MCF 10A (cell line): ENCODE data around the gene AP2B1. TPM values are rescaled to one million over a fixed set of nuclear protein-coding genes. Genes with fewer than 3 reads are reported as not detected.

ENCODE experiments used
- BruUV-seq: library from RNA; stranded (reverse); fragments of 400-500 nt; replicated peaks from 2 replicates; lab custom pipeline; 2021; lab: Mats Ljungman, UMichigan
- CTCF ChIA-PET: fragments of 300-600 bp; sonication (Branson Sonifier 250); formaldehyde crosslinking; extraction: SDS; loops from one replicate; lab custom pipeline; 2021; ENCODE audit warnings: antibody characterized with exemption, inconsistent platforms; lab: Yijun Ruan, JAX
- POLR2A ChIA-PET: fragments of 300-600, 350-650 bp; sonication (Branson Sonifier 250); formaldehyde crosslinking; extraction: SDS; loops from one replicate; lab custom pipeline; 2020; ENCODE audit warnings: antibody characterized with exemption, inconsistent platforms; lab: Yijun Ruan, JAX
- DNase-seq: peaks from one replicate; pipeline ENCODE4 v3.0.0-alpha.2; 2018; ENCODE audit not compliant: unreplicated experiment
- H3K27ac Mint-ChIP-seq: one replicate; pipeline ENCODE4 v1.8.0; 2022; ENCODE audit warnings: mild to moderate bottlenecking, low read depth, mixed read lengths; ENCODE audit not compliant: unreplicated experiment
- H3K27me3 Mint-ChIP-seq: one replicate; pipeline ENCODE4 v1.8.0; 2022; ENCODE audit warnings: mixed read lengths; ENCODE audit not compliant: insufficient read depth, unreplicated experiment
- H3K36me3 Mint-ChIP-seq: one replicate; pipeline ENCODE4 v1.8.0; 2022; ENCODE audit warnings: mild to moderate bottlenecking, moderate library complexity, mixed read lengths; ENCODE audit not compliant: insufficient read depth, unreplicated experiment
- H3K4me1 Mint-ChIP-seq: one replicate; pipeline ENCODE4 v1.8.0; 2022; ENCODE audit warnings: mixed read lengths; ENCODE audit not compliant: insufficient read depth, unreplicated experiment
- H3K4me3 Mint-ChIP-seq: one replicate; pipeline ENCODE4 v1.8.0; 2022; ENCODE audit warnings: mild to moderate bottlenecking, moderate library complexity, mixed read lengths; ENCODE audit not compliant: unreplicated experiment
- H3K9me3 Mint-ChIP-seq: one replicate; pipeline ENCODE4 v1.8.0; 2022; ENCODE audit warnings: mixed read lengths; ENCODE audit not compliant: unreplicated experiment
- CTCF ChIP-seq: fragments of 200-600 bp; IDR thresholded peaks from one replicate; pipeline ENCODE4 v1.8.0; 2022; ENCODE audit warnings: antibody characterized with exemption, mild to moderate bottlenecking; ENCODE audit not compliant: unreplicated experiment
- intact Hi-C: fragments of 100-400 bp; cut with micrococcal nuclease; formaldehyde crosslinking; loops from 2 replicates; pipeline ENCODE4 v1.14.1; 2022
- total RNA-seq: library from RNA; stranded (reverse); gene quantifications from 2 replicates; pipeline ENCODE4 v1.2.3, GENCODE V29; 2022

AP2B1 gene
- total RNA-seq, 1 experiment from 2014 or later, result 227 TPM

- Mint-ChIP-seq H3K27ac (no peak overlapping the region), H3K9me3 (no peaks in the 10 kb centered on the region), H3K4me1 (no peaks in the 10 kb centered on the region), H3K36me3 (no peaks in the 10 kb centered on the region), H3K4me3 (peak overlapping the region; percentile 43), H3K27me3 (peaks cover 11% of the 10 kb centered on the region)
- TF ChIP-seq CTCF, result no peak
- no TSS peak for BruUV-seq
- ChIA-PET CTCF (interaction anchor here (0.6 to 17.2 kb wide), 5 partner anchors 20 to 473 kb away, joined by 3 to 394 read pairs (median 3); partner anchors contain the start of gene SLFN14), POLR2A (interaction anchor here (0.6 to 0.7 kb wide), 2 partner anchors 38 to 290 kb away, joined by 3 read pairs; no protein-coding TSS in a partner anchor)
- intact Hi-C loops, result no loop called here
- DNase-seq, result peak; percentile 27
Measured at GRCh38 chr17:35540589-35541404, 46.3 kb upstream of the AP2B1 start.

GRCh38 chr17:35541434-35541833, 45.7 kb upstream of the AP2B1 start:
- no peak overlapping the region for H3K27ac Mint-ChIP-seq
- POLR2A ChIA-PET, result no interaction called here
- H3K4me3 Mint-ChIP-seq, result no peak overlapping the region
- CTCF ChIA-PET, result interaction anchor here (0.9 to 17.2 kb wide), 3 partner anchors 8 to 372 kb away, joined by 3 to 394 read pairs (median 4); no protein-coding TSS in a partner anchor
- peaks cover 18% of the 10 kb centered on the region for H3K27me3 Mint-ChIP-seq
- DNase-seq, result no peak
- no peaks in the 10 kb centered on the region for H3K4me1 Mint-ChIP-seq
- H3K36me3 Mint-ChIP-seq, result no peaks in the 10 kb centered on the region
- no peak for TF ChIP-seq CTCF
- no peaks in the 10 kb centered on the region for H3K9me3 Mint-ChIP-seq
- no TSS peak for BruUV-seq
- intact Hi-C loops, result no loop called here

GRCh38 chr17:35542990-35543389, 44.1 kb upstream of the AP2B1 start:
- ChIA-PET POLR2A (interaction anchor here (0.6 kb wide), 1 partner anchor 20 kb away, joined by 3 read pairs; no protein-coding TSS in a partner anchor), CTCF (interaction anchor here (1.2 to 17.2 kb wide), 2 partner anchors 181 to 232 kb away, joined by 3 to 394 read pairs; no protein-coding TSS in a partner anchor)
- Mint-ChIP-seq H3K27ac (no peak overlapping the region), H3K4me3 (no peak overlapping the region), H3K36me3 (no peaks in the 10 kb centered on the region), H3K27me3 (peaks cover 33% of the 10 kb centered on the region), H3K4me1 (no peaks in the 10 kb centered on the region), H3K9me3 (no peaks in the 10 kb centered on the region)
- BruUV-seq, result no TSS peak
- intact Hi-C loops, result no loop called here
- no peak for DNase-seq
- TF ChIP-seq CTCF, result no peak

DNA sequence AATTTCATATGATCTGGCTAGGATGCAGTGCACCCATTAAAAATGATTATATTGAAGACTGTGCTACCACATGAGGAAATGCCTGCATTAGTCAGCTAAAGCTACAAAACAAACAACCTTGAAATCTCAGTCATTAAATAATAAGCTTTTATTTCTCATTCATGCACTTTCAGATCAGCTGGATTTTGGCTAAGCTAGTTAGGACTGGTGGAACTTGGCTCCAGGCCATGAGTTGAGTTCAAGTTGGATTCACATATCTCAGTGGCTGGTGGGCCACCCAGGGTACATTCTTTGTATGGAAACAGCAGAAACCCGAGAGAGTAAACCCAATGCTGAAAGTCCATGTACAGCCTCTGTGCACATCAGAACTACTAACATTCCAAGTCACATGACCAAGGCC, 43.3 kb upstream of the AP2B1 start:
- no peak overlapping the region for H3K27ac Mint-ChIP-seq
- H3K36me3 Mint-ChIP-seq, result no peaks in the 10 kb centered on the region
- POLR2A ChIA-PET, result interaction anchor here (0.9 kb wide), 1 partner anchor 35 kb away, joined by 3 read pairs; the partner anchor contains the start of gene PEX12
- CTCF ChIA-PET, result interaction anchor here (0.6 to 17.2 kb wide), 2 partner anchors 233 to 403 kb away, joined by 3 to 394 read pairs; no protein-coding TSS in a partner anchor
- no peak for TF ChIP-seq CTCF
- peaks cover 42% of the 10 kb centered on the region for H3K27me3 Mint-ChIP-seq
- no TSS peak for BruUV-seq
- H3K9me3 Mint-ChIP-seq, result no peaks in the 10 kb centered on the region
- no peaks in the 10 kb centered on the region for H3K4me1 Mint-ChIP-seq
- no peak overlapping the region for H3K4me3 Mint-ChIP-seq
- intact Hi-C loops, result no loop called here
- DNase-seq, result no peak
